ENCODE results near the gene TOM1.

TOM1 gene

GRCh38 chr22:35393116-35394010 is 93.7 kb downstream of the TOM1 start:
- TF ChIP-seq POLR2AphosphoS5 (IDR thresholded peaks at IDR 0.05; ENCODE audit: low read depth): no peak
- TF ChIP-seq SPI1 (IDR thresholded peaks at IDR 0.05; ENCODE audit: borderline replicate concordance, low read depth): no peak
- TF ChIP-seq GABPA (IDR thresholded peaks at IDR 0.05; ENCODE audit: low read depth): no peak
- TF ChIP-seq REST (IDR thresholded peaks at IDR 0.05; ENCODE audit: insufficient replicate concordance, low read depth): no peak
- no peak for TF ChIP-seq CTCF (IDR thresholded peaks at IDR 0.05; ENCODE audit: insufficient read depth, low read length)
- no peak overlapping the region for H3K27ac ChIP-seq (replicated peaks)

DNA sequence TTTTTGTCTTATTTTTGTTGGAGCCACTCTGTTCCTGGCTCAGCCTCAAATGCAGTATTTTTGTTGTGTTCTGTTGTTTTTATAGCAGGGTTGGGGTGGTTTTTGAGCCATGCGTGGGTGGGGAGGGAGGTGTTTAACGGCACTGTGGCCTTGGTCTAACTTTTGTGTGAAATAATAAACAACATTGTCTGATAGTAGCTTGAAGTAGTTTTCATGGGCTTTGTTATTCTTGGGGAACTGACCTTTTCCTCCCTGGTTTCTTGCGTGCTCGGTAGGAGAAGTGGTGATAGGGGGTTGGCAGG is 94.3 kb downstream of the TOM1 start:
- Histone ChIP-seq H3K4me3 (replicated peaks; ENCODE audit: insufficient read depth, low read length) (no peak overlapping the region), H3K27ac (replicated peaks) (no peak overlapping the region), H3K27me3 (ENCODE audit: insufficient read depth, poor library complexity, severe bottlenecking) (no peaks in the 10 kb centered on the region)
- TF ChIP-seq REST (IDR thresholded peaks at IDR 0.05; ENCODE audit: insufficient replicate concordance, low read depth): no peak
- no peak for TF ChIP-seq POLR2AphosphoS5 (IDR thresholded peaks at IDR 0.05; ENCODE audit: low read depth)
- DNase-seq (ENCODE audit: low read depth in 1 of 2, low spot score in 1 of 2): no peak

More at GRCh38 chr22:35393116-35394010, 93.7 kb downstream of the TOM1 start:
- Histone ChIP-seq H3K27me3 (ENCODE audit: insufficient read depth, poor library complexity, severe bottlenecking) (no peaks in the 10 kb centered on the region), H3K4me3 (replicated peaks; ENCODE audit: insufficient read depth, low read length) (no peak overlapping the region)
- no peak for DNase-seq (ENCODE audit: low read depth in 1 of 2, low spot score in 1 of 2)

DNA sequence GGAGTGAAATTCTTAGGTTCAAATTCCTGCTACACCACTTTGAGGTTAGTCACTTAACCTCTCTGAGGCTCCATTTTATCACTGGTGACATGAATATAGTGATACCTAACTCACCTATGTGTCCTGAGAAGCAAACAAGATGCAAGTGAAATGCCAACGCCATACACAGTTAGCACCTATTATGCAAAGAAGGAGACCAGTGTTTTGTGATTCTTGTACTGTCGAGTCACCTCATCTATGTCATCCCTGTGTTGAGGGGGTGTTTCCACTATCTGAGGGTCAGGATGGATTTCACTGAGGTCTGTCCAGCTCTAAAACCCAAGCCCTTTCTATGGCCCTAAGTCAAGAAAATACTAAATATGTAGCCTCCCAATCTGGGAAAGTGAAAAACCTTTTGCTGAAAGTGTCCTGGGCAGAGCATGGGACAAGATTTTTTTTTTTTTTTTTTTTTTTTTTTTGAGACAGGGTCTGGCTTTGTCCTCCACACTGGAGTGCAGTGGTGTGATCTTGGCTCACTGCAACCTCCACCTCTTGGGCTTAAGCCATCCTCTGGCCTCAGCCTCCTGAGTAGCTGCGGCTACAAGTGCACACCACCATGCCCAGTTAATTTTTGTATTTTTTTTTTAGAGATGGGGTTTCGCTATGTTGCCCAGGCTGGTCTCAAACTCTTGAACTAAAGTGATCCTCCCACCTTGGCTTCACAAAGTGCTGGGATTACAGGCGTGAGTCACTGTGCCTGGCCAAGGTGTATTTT is 95.3 kb downstream of the TOM1 start:
- Histone ChIP-seq H3K4me3 (replicated peaks; ENCODE audit: insufficient read depth, low read length) (no peak overlapping the region), H3K27me3 (ENCODE audit: insufficient read depth, poor library complexity, severe bottlenecking) (no peaks in the 10 kb centered on the region), H3K27ac (replicated peaks) (no peak overlapping the region)
- no peak for DNase-seq (ENCODE audit: low read depth in 1 of 2, low spot score in 1 of 2)
- TF ChIP-seq GABPA (IDR thresholded peaks at IDR 0.05; ENCODE audit: low read depth) (no peak), POLR2AphosphoS5 (IDR thresholded peaks at IDR 0.05; ENCODE audit: low read depth) (no peak), REST (IDR thresholded peaks at IDR 0.05; ENCODE audit: insufficient replicate concordance, low read depth) (no peak), CTCF (IDR thresholded peaks at IDR 0.05; ENCODE audit: insufficient read depth, low read length) (no peak), SPI1 (IDR thresholded peaks at IDR 0.05; ENCODE audit: borderline replicate concordance, low read depth) (no peak)
